K562 (cell line): ENCODE measurements around the gene NUFIP2. TPM values are rescaled to one million over a fixed set of nuclear protein-coding genes. Genes with fewer than 3 reads are reported as not detected.

ENCODE experiments used
- C11orf30 ChIP-seq: fragments of 450-650 bp; IDR thresholded peaks from 2 replicates; pipeline ENCODE4 v1.6.1; 2016; ENCODE audit warnings: low read depth, mild to moderate bottlenecking
- CBFA2T3 ChIP-seq: fragments of 450-650 bp; IDR thresholded peaks from 2 replicates; pipeline ENCODE4 v1.6.1; 2017
- CCNT2 ChIP-seq: IDR thresholded peaks from 2 replicates; pipeline ENCODE4 v1.6.1; 2011; ENCODE audit warnings: borderline replicate concordance, low read depth, mild to moderate bottlenecking, moderate library complexity, mixed read lengths, low read length; ENCODE audit not compliant: insufficient read length; ENCODE audit errors: extremely low read depth
- CXXC5 ChIP-seq: fragments of 250-450 bp; sonication (Bioruptor Pico); IDR thresholded peaks from 2 replicates; pipeline ENCODE4 v1.8.0; 2022; ENCODE audit warnings: inconsistent platforms, mild to moderate bottlenecking, moderate library complexity
- ESRRA ChIP-seq: fragments of 450-650 bp; IDR thresholded peaks from 2 replicates; pipeline ENCODE4 v1.6.1; 2014; ENCODE audit warnings: low read depth, mild to moderate bottlenecking, moderate library complexity, borderline replicate concordance
- GTF3C2 ChIP-seq: IDR thresholded peaks from 3 replicates; pipeline ENCODE4 v1.6.1; 2011; ENCODE audit warnings: borderline replicate concordance, mild to moderate bottlenecking, moderate library complexity; ENCODE audit not compliant: insufficient read length; ENCODE audit errors: extremely low read depth
- HDGF ChIP-seq: fragments of 450-650 bp; IDR thresholded peaks from 2 replicates; pipeline ENCODE4 v1.6.1; 2016
- MTA3 ChIP-seq: fragments of 450-650 bp; formaldehyde crosslinking; IDR thresholded peaks from 2 replicates; pipeline ENCODE4 v1.6.1; 2017; ENCODE audit warnings: mild to moderate bottlenecking, borderline replicate concordance
- MYC ChIP-seq, 2 experiments: fragments of 250-450 bp in 1 of 2; sonication (Bioruptor Pico) in 1 of 2; IDR thresholded peaks; 2 replicates each; pipeline versions ENCODE4 v1.5.1 to v1.6.1; 2012 to 2021; ENCODE audit warnings: low read depth in 2 of 2, borderline replicate concordance in 1 of 2, improper control_type of control experiment in 1 of 2, low read length in 1 of 2, mild to moderate bottlenecking in 1 of 2, moderate library complexity in 1 of 2
- NCOA1 ChIP-seq: fragments of 450-650 bp; IDR thresholded peaks from 2 replicates; pipeline ENCODE4 v1.6.1; 2016; ENCODE audit warnings: low read depth
- NCOA4 ChIP-seq: fragments of 450-650 bp; IDR thresholded peaks from 2 replicates; pipeline ENCODE4 v1.6.1; 2018; ENCODE audit warnings: mild to moderate bottlenecking; ENCODE audit not compliant: partially characterized antibody
- NCOA6 ChIP-seq: fragments of 450-650 bp; IDR thresholded peaks from 2 replicates; pipeline ENCODE4 v1.6.1; 2017; ENCODE audit warnings: mild to moderate bottlenecking
- PHF20 ChIP-seq: fragments of 450-650 bp; IDR thresholded peaks from 2 replicates; pipeline ENCODE4 v1.6.1; 2018; ENCODE audit not compliant: partially characterized antibody
- PRDM10 ChIP-seq: fragments of 450-650 bp; IDR thresholded peaks from 2 replicates; pipeline ENCODE4 v1.6.1; 2018; ENCODE audit not compliant: partially characterized antibody
- RAD21 ChIP-seq, 2 experiments: fragments of 250-450 bp in 1 of 2; fragments of 450-650 bp in 1 of 2; sonication (Bioruptor Pico) in 1 of 2; formaldehyde crosslinking in 1 of 2; IDR thresholded peaks in 1 of 2; conservative IDR thresholded peaks in 1 of 2; 2 replicates each; pipeline versions ENCODE4 v1.4.0 to v1.8.0; 2020 to 2022; ENCODE audit warnings: mild to moderate bottlenecking in 2 of 2, moderate library complexity in 1 of 2
- RHOXF2B ChIP-seq: fragments of 250-450 bp; sonication (Bioruptor Pico); conservative IDR thresholded peaks from 2 replicates; pipeline ENCODE4 v1.5.1; 2021
- XRCC3 ChIP-seq: fragments of 450-650 bp; IDR thresholded peaks from 2 replicates; pipeline ENCODE4 v1.6.1; 2017; ENCODE audit warnings: mild to moderate bottlenecking, moderate library complexity
- XRCC5 ChIP-seq: fragments of 200-400 bp; formaldehyde crosslinking; IDR thresholded peaks from 2 replicates; pipeline ENCODE4 v1.6.1; 2017; ENCODE audit warnings: low read depth, mild to moderate bottlenecking, low read length
- ZNF644 ChIP-seq: fragments of 200-800 bp; sonication (Bioruptor generic); IDR thresholded peaks from 2 replicates; pipeline ENCODE4 v1.6.1; 2016; ENCODE audit warnings: low read depth, missing genetic modification characterization, missing compliant biosample characterization
- polyA plus RNA-seq, 8 experiments: library from polyadenylated mRNA; depleted of rRNA in 4 of 8; stranded (reverse) in 5 of 8; unstranded in 3 of 8; fragments of >200 nt; fragmentation: Nextera tagmentation in 2 of 8; fragmentation: Illumina TruSeq in 1 of 8; extraction: Ambion mirVana in 2 of 8; extraction: Trizol in 1 of 8; gene quantifications; 2 replicates each; pipeline versions ENCODE4 v1.2.1 to v1.2.3, GENCODE V29; 2011 to 2014; ENCODE audit warnings: inconsistent platforms in 1 of 8, missing spikeins in 1 of 8
- total RNA-seq, 7 experiments: library from RNA; depleted of rRNA in 6 of 7; stranded (reverse); fragments of >200 nt in 6 of 7; fragmentation: Illumina TruSeq in 2 of 7; extraction: Trizol in 2 of 7; gene quantifications; 2 replicates each; pipeline versions ENCODE4 v1.2.1 to v1.2.3, GENCODE V29; 2011 to 2021; ENCODE audit warnings: low replicate concordance in 1 of 7
- TF ChIP-seq, protein P1 (sequence below): sonication (generic); formaldehyde crosslinking; IDR thresholded peaks from 2 replicates; pipeline ENCODE4 v1.8.1; 2022; ENCODE audit warnings: missing genetic modification reagents

NUFIP2 gene
- total and polyA plus RNA-seq, 9 of the 15 experiments (the other 6 are each of a cell fraction or from before 2014, with no cell fraction given), result 4.9 to 40.7 (median 18.5) TPM

- TF ChIP-seq, protein P1, sequence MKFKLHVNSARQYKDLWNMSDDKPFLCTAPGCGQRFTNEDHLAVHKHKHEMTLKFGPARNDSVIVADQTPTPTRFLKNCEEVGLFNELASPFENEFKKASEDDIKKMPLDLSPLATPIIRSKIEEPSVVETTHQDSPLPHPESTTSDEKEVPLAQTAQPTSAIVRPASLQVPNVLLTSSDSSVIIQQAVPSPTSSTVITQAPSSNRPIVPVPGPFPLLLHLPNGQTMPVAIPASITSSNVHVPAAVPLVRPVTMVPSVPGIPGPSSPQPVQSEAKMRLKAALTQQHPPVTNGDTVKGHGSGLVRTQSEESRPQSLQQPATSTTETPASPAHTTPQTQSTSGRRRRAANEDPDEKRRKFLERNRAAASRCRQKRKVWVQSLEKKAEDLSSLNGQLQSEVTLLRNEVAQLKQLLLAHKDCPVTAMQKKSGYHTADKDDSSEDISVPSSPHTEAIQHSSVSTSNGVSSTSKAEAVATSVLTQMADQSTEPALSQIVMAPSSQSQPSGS (CRISPR knock-in tag), result no peak
- TF ChIP-seq NCOA4 (no peak), NCOA6 (no peak), C11orf30 (no peak), ESRRA (no peak), CBFA2T3 (no peak), XRCC3 (no peak), HDGF (no peak), CCNT2 (peak; percentile 50), PHF20 (no peak), GTF3C2 (no peak), MTA3 (no peak), ZNF644 (tag) (no peak), RAD21 (CRISPR knock-in tag; conservative IDR thresholded peaks at IDR 0.05 in 1 of 2, IDR thresholded peaks at IDR 0.05 in 1 of 2) (no peak), MYC (IDR thresholded peaks at IDR 0.05; ENCODE audit: low read depth, low read length) (peak; percentile 23; the same call in 1 of the 2 replicates), MYC (CRISPR knock-in tag; IDR thresholded peaks at IDR 0.05; ENCODE audit: borderline replicate concordance, low read depth) (no peak), RHOXF2B (CRISPR knock-in tag) (no peak), CXXC5 (peak; percentile 62; the same call in 1 of the 2 replicates), PRDM10 (no peak), XRCC5 (no peak), NCOA1 (no peak)
Observed at GRCh38 chr17:29292071-29292991, 1.6 kb downstream of the NUFIP2 start (continued).
